T-helper 2 cell (primary cell): ENCODE results near the gene SPATA9.
"Not testable (repeated sequence)": the region's sequence is repeated elsewhere in the genome, so short reads cannot be mapped to it uniquely, and the experiment has no call there.

Experiments
- DNase-seq, 5 experiments: peaks; one replicate each; pipeline versions ENCODE4 v3.0.0 to v3.0.0-alpha.2; 2012 to 2022

Gene SPATA9

DNA sequence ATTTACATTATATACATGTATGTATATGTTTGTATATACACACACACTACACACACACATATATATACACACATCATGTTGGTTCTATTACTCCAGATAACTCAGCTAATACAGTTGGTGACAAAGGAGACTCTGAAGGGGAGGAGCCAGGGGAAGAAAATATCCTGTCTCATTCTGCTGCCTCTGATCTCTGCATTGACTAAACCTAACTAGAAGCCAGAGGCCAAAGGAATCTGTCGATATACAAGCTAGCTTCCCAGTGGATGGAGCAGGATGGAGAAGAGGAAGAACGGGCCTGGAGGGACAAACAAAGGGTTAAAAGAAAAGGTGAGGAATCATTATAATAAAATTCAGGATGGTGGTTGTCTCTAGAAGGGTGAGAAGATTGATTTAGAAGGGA, 34.6 kb upstream of the SPATA9 start:
- no peak for DNase-seq

DNA sequence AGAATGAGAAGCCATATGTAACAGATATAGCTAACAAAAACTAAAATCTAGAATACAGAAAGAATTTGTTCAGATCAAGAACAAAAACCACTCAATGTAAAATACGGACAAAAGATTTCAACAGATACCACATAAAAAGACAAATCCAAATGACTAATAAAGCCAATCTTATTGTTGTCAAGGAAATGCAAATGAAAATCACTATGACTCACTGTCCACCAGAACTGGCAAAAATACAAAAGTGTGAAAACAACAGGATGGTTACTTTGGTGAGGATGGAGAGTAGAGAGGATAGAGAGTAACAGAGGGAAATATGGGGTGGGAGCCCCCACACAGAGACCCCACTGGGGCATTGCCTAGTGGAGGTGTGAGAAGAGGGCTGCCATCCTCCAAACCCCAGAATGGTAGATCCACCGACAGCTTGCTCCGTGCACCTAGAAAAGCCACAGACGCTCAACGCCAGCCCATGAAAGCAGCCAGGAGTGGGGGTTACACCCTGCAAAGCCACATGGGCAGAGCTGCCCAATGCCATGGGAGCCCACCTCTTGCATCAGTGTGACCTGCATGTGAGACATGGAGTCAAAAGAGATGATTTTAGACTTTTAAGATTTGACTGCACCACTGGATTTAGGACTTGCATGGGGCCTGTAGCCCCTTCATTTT, 33.1 kb upstream of the SPATA9 start:
- DNase-seq, result peak in 1 of 5 experiments; percentile 70

DNA sequence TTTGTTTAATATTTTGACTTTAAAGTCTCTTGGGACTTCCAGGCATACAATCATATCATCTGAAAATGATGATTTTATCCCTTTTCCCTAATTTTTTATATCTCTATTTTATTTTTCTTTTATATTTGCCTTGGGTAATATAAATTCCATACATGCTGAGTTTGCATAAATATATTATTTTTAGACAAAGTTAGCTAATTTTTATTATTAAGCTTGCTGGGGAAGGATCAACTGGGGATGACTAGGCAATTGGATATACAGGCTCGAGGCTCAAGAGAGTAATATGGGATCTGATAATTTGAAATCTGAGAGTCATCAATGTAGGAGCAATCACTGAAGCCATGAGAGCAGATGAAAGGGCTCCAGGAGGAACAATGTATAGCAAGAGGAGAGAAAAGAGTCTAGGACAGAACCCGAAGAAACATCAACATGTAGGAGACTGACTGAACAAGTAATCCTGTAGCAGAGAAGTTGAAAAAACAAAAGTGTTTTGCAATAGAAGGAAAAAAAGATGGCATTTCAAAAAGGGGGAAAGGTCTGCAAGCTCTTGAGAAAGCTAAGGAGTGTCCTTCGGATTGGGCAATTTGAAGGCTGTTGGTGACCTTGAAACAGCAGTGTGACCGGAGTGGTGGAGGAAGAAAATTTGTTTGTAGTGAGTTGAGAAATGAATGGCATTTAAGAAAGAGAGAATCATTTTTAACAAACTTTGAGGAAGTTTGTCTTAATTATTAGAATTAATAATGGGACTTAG, 31.3 kb upstream of the SPATA9 start:
- no peak for DNase-seq

DNA sequence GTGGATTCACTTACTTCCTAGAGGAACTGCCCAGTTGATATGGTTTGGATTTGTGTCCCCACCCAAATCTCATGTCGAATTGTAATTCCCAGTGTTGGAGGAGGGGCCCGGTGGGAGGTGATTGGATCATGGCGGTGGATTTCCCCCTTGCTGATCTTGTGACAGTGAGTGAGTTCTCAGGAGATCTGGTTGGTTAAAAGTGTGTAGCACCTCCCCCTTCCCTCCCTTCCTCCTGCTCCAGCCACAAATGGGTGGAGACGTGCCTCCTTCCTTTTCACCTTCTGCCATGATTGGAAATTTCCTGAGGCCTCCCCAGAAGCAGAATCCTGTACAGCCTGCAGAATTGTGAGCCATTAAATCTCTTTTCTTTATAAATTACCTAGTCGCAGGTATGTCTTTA, 30.5 kb upstream of the SPATA9 start:
- DNase-seq, result not testable (repeated sequence)

DNA sequence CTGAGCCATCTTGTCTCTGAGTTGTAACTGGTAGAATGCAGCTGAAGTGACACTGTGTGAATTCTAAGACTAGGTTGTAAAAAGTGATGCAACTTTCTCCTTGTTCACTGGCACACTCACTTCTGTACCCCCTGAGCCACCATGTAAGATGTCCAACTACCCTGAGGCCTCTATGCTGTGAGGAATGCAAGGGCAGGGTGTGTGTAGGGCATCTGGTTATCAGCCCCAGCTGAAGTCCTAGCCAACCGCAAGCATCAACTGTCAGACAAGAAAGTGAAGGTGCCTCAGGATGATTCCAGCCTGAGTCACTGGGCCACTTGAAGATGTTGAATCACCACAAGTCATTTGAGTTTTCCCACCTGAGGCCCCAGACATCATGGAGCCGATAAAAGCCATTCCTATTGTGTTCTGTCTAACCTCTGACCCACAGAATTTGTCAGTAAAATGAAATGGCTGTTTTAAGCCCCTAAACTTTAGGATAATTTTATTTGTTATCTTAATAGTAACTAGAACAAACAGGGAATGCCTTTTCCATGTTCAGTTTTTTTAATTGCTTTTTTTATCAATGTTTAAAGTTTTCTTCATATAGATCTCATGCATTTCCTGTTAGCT, 29.7 kb upstream of the SPATA9 start:
- peak in 2 of 5 experiments; percentile 9 to 11 for DNase-seq

DNA sequence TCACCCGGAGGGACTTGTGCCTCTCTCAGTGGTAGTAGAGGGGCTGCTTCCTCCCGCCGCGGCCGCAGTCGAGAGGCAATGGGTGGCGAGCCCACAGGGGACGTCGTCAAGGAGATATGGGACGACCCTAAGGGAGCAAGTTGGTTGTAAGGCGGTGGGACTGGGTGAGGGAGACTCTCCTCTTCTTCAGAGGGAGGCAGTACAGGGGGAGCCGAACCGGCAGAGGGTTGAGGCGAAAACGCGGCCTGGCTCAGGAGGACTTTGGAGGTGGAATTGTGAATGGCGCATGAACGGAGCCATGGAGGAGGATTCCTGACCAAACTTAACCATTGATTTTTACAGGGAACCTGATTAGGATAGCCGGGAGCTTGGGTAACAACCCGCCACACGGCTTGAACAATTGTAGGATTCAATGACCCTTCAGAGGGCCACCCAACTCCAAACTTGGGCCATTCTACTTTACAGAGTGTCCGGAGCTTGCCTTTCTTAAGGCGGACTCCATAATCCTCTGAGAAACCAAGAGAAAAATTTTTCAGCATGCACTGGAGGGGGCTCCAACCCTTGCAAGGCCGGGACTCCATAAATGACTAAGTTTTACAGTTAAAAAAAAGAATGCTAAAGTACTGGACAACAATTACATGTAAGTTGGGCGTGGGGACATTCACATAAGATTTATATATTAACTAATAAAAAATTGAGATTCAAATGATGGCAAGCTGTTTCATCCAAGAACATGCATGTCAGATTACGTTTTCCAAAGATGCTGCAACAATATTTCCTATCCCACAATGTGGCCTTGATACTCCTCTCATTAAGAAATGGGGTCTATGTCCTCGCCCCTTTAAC, 28.9 kb upstream of the SPATA9 start:
- DNase-seq, result no peak

DNA sequence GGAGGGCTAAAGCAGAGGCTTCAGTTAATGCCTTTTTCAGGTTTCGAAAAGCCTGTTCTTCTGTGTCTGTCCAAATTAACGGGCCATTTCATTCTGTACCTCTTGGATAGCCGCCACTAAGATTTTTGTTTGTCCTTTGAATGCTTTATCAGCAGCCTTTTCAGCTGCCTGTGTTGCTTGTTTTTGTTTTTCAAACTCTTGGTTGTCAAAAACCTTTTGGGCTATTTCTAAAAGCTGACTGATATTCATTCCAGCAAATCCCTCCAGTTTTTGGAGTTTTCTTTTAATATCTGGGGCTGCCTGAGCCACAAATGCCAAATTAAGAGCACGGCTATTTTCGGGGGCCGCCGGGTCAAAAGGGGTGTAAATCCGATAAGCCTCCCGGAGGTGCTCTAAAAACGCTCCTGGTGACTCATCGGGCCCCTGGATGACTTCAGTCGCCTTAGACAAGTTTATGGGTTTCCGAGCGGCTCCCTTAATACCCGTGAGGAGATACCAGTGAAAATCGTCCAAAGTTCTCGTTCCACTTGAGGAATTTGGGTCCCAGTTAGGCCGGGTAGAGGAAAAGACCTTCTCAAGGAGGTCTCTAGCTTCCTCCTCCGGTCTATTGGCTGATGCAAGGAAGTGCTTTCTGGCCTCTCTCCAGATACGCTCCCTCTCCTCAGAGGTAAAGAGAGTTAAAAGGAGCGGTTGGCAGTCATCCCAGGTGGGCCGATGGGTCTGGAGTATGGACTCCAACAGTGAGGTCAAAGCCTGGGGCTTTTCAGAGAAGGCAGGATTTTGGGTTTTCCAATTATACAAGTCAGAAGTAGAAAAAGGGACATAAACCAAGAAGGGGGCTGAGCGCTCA, 28.1 kb upstream of the SPATA9 start:
- DNase-seq, result not testable (repeated sequence)

DNA sequence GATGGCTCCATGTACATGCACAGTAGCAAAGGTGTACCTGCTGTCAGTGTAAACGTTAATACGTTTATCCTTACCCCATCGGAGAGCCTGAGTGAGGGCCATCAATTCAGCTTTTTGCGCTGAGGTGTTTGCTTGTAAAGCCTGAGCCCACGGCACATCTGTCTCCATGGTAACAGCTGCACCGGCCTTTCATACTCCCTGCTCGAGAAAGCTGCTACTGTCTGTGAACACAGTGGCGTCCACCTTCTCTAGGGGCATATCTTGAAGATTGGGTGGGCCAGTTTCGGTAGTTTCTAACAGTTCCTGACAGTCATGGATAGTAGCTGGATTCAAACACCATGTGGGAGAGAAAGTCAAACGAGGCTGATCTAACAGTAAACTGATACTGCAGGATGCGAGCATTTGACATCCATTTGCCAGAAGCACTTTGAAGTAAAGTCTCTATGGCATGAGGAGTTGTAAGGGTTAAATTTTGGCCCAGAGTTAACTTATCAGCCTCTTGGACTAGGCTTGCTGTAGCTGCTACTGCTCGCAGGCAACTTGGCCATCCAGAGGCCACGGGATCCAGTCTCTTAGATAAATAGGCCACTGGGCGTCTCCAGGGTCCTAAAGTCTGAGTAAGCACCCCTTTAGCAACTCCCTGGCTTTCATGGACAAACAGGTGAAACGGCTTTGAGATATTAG, 27.3 kb upstream of the SPATA9 start:
- DNase-seq, result no peak

DNA sequence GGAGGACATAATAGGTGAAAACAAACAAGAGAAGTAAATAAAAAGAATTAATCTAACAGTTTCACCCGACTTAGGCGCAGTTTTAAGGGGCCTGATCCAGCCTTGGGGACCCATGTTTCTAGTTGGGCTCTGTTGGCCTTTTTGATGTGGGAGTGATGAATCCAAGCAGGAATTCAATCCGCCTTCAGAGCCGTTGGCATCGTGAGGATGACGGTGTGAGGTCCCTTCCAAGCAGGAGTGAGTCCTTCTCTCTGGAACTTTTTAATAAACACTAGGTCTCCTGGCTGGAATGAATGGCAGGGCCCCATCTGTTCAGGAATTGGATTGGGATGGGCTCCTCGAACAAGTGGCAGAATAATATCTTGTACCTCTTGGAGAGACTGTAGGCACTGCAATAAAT, 26.1 kb upstream of the SPATA9 start:
- no peak for DNase-seq

DNA sequence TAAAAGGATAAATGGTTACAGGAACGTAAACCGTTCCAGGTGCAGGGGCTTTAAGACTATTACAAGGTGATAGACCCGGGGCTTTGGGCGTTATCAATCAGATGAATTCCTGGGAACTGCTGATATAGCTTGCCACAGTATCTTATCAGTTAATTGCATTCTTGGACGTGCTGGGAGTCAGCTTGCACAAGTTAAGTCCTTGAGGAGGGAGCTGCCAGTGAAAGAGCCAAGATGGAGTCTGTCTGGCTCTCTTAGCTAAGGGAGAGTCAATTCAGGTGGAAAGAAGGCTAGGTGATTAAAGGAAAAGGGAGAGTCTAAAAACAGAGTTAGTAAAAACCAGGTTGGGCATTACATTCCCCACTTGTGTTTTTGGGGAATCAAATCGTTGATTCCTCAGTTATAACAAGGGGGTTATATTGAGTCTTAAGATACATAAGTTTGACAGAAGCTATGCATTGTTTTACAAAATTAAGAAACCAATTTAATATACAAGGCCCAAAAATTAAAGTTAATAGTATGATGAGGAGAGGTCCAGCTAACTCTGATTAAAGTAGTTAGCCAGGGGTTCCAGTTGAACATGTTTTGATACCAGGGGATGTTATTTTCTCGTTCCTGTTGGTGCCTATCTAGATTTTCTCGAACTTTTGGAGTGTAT, 24.9 kb upstream of the SPATA9 start:
- DNase-seq, result not testable (repeated sequence)

DNA sequence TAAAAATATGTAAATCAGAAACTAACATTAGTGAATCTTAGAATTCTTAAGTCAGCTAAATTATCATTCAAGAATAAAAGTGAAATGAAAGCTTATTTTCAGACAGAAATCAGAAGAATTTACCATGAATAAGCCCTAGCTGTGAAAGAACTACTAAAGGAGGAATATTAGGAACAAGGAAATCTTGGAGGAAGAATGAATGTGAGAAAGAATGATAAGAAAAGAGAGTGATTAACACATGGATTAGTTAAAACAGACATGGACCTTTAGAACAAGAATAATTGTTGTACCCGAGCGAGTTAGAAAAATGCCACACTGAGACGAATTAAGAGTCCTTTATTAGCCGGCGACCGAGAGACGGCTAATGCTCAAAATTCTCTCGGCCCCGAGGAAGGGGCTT, 24.3 kb upstream of the SPATA9 start:
- no peak for DNase-seq

DNA sequence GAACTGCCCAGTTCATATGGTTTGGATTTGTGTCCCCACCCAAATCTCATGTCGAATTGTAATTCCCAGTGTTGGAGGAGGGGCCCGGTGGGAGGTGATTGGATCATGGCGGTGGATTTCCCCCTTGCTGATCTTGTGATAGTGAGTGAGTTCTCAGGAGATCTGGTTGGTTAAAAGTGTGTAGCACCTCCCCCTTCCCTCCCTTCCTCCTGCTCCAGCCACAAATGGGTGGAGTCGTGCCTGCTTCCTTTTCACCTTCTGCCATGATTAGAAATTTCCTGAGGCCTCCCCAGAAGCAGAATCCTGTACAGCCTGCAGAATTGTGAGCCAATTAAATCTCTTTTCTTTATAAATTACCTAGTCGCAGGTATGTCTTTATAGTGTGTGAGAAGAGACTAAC, 23.4 kb upstream of the SPATA9 start:
- not testable (repeated sequence) for DNase-seq

DNA sequence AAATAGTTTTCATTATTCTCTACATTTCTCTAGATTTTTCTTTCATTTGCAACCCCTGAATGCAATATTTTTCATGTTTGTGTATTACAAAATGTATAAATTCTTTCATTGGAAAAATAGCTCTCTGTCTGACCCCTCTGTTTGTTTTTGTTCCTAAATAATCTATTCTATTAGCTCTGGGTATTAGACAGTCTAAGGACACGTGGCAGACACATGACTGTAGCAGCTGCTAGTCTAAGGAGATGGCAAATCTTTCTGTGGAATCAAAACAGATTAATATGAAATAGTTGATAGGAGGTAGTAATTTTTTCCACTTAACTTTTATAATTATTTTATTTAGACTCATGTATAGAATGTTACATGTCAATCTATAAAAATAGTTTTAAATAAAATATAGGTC, 21.4 kb upstream of the SPATA9 start:
- no peak for DNase-seq

DNA sequence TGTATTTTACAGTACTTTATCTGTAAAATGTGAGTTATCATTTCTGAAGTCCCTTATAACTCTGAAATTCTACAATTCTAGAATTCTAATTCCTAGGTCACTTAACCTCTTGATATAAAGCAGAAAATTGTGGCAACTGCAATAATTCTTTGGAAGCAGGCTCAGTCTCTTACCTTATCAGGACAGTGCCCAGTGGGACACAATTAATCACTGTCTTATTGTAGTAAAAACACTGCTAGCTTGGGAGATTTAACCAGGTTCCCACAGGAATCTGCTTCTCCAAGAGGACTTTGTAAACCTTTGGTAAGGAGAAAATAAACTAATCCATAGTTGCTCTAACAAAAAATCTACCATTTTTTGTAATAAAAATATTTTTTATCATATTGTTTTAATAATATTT, 18.3 kb upstream of the SPATA9 start:
- no peak for DNase-seq

DNA sequence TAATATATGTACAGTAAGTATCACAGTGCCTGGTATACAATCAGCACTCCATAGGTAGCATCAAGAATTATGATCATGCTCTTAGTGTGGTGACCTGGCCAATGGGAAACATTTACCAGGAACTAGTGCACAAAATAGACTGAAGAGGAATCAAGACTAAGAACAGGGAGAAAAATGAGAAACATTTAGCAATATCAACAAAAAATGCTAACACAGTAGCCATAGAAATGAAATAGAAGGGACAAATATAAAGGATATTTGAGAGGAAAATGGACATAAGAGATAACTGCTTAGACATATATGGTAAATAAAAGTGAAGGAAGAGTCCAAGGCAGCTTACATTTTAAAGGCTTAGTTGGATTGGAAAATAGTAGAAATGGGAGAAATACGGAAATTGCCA, 16.5 kb upstream of the SPATA9 start:
- no peak for DNase-seq

DNA sequence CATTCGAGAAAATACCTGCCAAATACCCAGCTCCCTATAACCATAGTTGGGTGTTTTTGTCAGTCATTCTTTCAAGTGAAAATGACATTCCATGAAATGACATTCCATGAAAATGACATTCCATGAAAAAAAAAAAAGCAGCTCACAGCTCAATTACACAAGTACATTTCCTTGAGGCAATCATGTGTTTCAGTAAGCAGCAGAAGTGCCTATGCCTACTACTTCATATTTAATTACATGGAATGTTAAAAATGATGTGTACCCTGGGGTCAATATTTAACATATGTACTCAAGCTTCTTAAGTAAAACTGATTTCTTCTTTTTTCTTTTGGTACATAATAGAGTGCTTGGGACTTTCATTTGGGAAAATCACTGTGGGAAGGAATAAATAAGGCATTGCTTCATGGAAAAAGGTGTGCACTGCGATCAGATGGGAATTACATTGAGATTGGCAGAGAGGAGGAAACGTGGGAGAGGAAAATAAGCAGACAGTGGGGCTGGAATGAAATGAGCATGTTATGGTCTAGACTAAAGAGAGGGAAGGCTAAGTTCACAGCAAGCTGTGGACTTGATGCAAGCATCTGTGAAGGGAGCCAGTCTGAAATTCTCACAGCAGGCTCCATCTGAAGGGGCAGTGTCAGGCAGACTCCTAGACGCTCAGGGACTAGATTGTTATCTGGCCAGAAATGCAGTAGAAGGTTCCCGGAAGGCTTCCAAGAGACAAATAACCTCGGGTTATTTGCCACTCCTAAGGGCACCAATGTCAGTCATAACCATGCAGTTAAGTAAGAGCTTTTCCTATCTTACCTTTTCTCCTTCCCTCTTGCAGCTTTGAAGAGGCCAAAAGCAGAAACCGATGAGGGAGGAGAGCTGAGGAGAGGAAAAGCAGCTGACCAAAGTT, 15.2 kb upstream of the SPATA9 start:
- no peak for DNase-seq

DNA sequence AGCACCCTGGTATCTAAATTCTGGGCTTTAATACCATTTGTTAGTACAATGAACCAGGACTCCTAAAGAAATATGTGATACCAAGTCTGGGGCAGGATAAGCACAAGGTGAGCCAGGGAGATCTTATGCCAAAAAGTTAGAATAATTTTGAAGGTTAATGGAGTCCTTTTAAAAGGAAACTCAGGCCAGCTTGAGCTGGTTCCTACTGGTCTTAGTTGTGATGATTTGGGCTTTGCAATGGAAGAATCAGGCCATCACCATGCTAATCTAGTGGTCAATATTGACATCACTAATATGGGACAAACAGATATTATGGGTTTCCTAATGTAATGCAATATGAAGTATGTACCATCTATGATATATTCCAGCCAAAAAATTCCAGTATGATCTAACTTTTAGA, 7.5 kb upstream of the SPATA9 start:
- no peak for DNase-seq

DNA sequence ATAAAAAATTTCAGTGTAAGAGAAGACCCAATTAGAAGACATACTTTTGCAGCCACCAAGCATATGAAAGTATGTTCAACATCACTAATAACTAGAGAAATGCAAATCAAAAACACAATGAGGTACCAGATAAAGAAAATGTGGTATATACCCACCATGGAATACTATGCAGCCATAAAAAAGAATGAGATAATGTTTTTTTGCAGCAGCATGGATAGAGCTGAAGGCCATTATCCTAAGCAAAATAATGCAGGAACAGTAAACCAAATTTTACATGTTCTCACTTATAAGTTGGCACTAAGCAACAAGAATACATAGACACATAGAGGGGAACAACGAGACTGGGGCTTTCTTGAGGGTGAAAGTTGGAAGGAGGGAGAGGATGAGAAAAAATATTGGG, 6.9 kb upstream of the SPATA9 start:
- no peak for DNase-seq

DNA sequence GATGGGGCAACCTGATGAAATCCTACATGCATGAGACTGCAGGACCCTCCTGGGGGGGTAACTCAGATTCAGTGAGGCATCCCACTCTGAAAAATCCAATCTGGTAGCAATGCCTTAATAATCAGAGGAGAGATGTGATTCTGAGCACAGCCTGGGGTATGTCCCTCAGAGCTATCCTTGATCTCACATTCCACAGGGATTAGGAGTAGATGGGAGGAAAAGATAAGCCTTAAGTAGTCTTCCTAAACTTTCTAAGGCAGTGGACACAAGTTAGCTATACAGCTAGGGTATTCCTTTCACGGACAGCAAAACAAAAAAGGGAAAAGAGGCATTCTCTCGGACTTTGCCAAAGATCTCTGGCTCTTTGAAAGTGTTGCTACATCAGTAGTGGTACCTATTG, 3.9 kb upstream of the SPATA9 start:
- no peak for DNase-seq

DNA sequence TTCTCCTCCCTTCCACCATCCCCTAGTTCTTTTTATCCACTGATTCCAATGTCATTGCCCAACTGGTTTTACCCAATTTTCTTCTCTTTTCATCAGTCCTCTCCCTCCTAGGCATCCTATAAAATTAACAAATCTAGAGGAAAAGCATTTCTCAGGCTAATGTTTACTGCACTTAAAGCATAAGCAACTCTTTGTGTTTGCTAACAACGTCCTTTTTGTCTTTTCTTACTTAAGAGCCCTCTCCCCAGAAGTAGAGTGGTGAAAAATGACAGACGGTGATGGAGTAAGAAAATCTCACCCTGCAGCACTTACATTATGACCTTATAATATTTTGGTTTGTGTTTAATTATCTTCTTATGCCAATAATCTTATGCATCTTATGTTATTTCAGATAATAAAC, 1.6 kb upstream of the SPATA9 start:
- DNase-seq, result no peak
